GM18858 (cell line): ENCODE data around the gene ZNF300.
"Not testable (repeated sequence)": the region's sequence is repeated elsewhere in the genome, so short reads cannot be mapped to it uniquely, and the experiment has no call there.

ENCODE experiments used
- ATAC-seq: cut with Tn5 transposase; IDR thresholded peaks from one replicate; pipeline ENCODE4 v1.9.1; 2021; ENCODE audit not compliant: unreplicated experiment

ZNF300 gene

GRCh38 chr5:150904479-150905311 lies at the start of gene ZNF300:
Gene ZNF300 (minus strand): TSS chr5:150904980. CDS start chr5:150903155, 1,825 bp downstream.
- ATAC-seq = no peak

GRCh38 chr5:150948539-150948938 lies 43.8 kb upstream of the ZNF300 start:
- ATAC-seq = no peak

- no peak for ATAC-seq
These were observed 41.6 kb upstream of the ZNF300 start for GRCh38 chr5:150946351-150946905.

- no peak for ATAC-seq
These were observed 41.2 kb upstream of the ZNF300 start for GRCh38 chr5:150945947-150946346.

- ATAC-seq = no peak
These were observed 40.7 kb upstream of the ZNF300 start for GRCh38 chr5:150945486-150945885.

GRCh38 chr5:150931368-150931965 lies 26.7 kb upstream of the ZNF300 start:
- ATAC-seq = no peak

- ATAC-seq = no peak
These were observed 13.8 kb upstream of the ZNF300 start for GRCh38 chr5:150918613-150919012.

- no peak for ATAC-seq
These were observed 7.6 kb upstream of the ZNF300 start for GRCh38 chr5:150912312-150912814.

- ATAC-seq = no peak
These were observed 518 bp upstream of the ZNF300 start for GRCh38 chr5:150905312-150905683.

- ATAC-seq = no peak
These were observed 3.3 kb downstream of the ZNF300 start for GRCh38 chr5:150901446-150901845.

GRCh38 chr5:150895431-150896428 lies 9.1 kb downstream of the ZNF300 start:
- ATAC-seq = no peak

GRCh38 chr5:150879358-150879757 lies 25.4 kb downstream of the ZNF300 start:
- no peak for ATAC-seq

- no peak for ATAC-seq
These were observed 42.7 kb downstream of the ZNF300 start for GRCh38 chr5:150862070-150862469.

- no peak for ATAC-seq
These were observed 44.4 kb downstream of the ZNF300 start for GRCh38 chr5:150860246-150860821.

- not testable (repeated sequence) for ATAC-seq
These were observed 48.1 kb downstream of the ZNF300 start for GRCh38 chr5:150856700-150857099.

- ATAC-seq = peak; percentile 42
These were observed 51.2 kb downstream of the ZNF300 start for GRCh38 chr5:150853561-150853960.

- no peak for ATAC-seq
These were observed 53.7 kb downstream of the ZNF300 start for GRCh38 chr5:150851039-150851438.

GRCh38 chr5:150848271-150848670 lies 56.5 kb downstream of the ZNF300 start:
- no peak for ATAC-seq

GRCh38 chr5:150847334-150847695 lies 57.5 kb downstream of the ZNF300 start:
- no peak for ATAC-seq

GRCh38 chr5:150846654-150847333 lies 58.0 kb downstream of the ZNF300 start:
- peak; percentile 95 for ATAC-seq
